NOMO-1 treated with dmso at 0.1 percent for 144 hours (cell line): Measurements from ENCODE around the gene GMFB.

ENCODE experiments used
- DNase-seq: peaks from one replicate; lab custom pipeline; 2025; ENCODE audit not compliant: unreplicated experiment; lab: John Stamatoyannopoulos, UW

Gene GMFB

DNA sequence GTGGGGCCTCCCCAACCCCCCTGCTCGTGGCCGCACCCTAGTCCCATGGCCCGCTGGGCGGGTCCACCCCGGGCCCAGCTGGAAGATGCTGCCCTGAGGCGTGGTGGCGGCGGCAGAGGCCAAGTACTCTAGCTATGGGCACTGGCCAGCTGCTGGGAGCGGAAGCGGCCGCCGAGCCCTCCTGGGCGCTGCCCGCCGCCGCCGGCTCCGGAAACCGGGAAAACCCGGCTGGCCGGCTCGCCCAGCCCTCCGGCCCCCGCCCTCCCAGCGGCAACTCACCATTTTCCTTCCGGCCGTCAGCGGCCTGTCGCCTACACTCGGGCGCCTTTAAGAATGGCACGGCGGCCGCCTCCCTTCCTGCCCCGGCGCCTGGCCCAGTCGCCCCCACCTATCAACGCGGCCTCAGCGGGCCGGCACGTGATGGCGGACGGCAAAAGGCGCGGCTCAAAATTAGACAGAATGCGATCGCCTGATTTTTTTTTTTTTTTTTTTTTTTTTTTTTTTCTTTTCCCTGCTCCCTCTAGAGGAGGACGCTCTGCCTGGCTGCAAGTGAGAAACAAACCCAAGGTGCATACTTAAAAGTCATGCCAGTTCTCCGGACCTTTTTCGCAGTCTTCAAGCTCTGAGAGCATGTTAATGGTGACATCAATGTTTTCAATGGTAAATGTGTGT, at the start of gene GMFB:
Gene GMFB, minus strand, starts transcription at position 335 of the 672 bp plus-strand sequence. Its CDS starts 53 bp downstream, at position 282.
- peak; percentile 85 for DNase-seq

GRCh38 chr14:54538055-54538454, 49.3 kb upstream of the GMFB start:
- DNase-seq = no peak

GRCh38 chr14:54537651-54538050, 48.9 kb upstream of the GMFB start:
- no peak for DNase-seq

DNA sequence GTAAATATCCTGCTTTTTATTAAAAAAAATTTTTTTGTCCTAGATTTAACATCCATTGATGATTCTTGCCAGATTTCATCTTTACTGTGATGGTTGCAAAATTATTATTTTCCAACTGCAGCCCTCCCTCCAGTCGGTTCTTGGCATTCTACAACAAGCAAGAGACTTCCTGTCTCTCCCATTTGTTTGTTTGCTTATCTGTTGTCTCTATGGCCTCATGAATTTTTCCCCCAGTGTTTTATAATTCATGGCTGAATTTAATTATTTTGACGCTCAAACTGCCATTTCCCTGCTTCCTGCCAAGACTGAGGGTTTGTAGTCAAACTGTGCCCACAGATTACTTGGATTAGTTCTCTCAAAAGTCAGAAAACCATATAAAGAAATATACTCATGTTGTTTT, 46.9 kb upstream of the GMFB start:
- no peak for DNase-seq

DNA sequence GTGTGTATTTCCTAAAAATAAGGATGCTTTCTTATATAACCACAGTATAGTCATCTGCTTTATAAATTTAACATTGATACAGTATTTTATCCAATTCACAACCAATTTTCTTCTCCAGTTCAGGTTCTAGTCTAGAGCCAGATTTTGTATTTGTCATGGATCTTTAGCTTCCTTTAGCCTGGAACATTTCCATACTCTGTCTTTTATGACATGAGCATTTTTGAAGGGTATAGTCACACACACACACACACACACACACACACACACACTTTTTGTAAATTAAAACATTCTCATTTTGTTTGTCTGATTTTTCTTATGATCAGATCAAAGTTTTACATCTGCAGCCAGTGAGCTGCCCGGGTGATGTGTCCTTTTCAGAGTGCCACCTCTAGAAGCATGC, 46.3 kb upstream of the GMFB start:
- DNase-seq = no peak

- DNase-seq = no peak
Measured at GRCh38 chr14:54533100-54533499, 44.3 kb upstream of the GMFB start.

- DNase-seq = no peak
Measured at GRCh38 chr14:54532111-54533012, 43.6 kb upstream of the GMFB start.

- DNase-seq = no peak
Measured at GRCh38 chr14:54529811-54530210, 41.0 kb upstream of the GMFB start.

- DNase-seq = no peak
Measured at GRCh38 chr14:54528973-54529372, 40.2 kb upstream of the GMFB start.

DNA sequence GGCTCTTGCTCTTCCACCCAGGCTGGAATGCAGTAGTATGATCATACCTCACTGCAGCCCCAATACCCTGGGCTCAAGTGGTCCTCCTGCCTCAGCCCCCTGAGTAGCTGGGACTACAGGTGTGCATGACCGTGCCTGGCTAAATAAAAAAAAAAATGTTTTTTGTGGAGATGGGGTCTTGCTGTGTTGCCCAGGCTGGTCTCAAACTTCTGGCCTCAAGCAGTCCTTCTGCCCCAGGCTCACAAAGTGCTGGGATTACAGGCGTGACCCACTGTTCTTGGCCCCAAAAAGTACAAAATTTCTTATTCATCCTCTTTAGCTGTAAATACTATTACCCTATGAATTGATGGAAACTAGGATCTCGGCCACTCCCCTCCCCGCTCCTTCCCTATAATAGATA, 35.6 kb upstream of the GMFB start:
- no peak for DNase-seq

GRCh38 chr14:54516709-54517108, 27.9 kb upstream of the GMFB start:
- DNase-seq = no peak

DNA sequence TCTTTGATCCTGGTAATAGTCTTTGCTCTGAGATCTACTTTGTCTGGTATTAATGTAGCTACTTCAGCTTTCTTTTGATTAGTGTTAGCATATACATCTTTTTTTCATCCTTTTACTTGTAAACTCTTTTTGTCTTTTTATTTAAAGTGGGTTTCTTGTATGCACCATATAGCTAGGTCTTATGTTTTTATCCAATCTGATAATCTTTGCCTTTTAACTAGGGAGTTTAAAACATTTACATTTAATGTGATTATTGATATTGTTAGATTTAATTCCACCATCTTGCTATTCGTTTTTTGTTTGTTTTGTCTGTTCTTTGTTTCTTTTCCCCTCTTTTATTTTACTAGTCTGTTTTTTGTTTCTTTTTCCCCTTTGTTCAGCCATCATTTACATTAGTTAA, 26.9 kb upstream of the GMFB start:
- no peak for DNase-seq

DNA sequence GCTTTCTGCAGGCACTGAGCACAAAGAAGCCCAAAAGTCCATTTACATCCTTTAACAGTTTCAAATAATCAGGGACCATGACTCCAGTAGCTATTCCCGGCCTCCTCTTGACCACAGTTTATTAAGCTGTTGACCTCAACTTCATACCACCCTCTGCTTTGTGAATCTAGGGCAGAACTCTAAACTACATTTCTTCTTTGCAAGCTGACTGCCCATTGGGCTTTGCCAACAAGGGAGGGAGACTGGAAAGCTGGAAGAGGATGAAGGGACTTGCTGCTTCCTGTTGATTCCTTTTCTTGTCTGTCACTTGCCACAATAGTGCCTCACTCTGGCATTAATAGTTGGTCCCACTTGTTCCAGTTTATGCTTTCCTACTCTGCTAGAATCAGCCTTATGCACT, 23.6 kb upstream of the GMFB start:
- no peak for DNase-seq

- peak; percentile 97 for DNase-seq
Measured at GRCh38 chr14:54509546-54510501, 21.0 kb upstream of the GMFB start, which contains the start of gene CGRRF1. TSS of gene CGRRF1 (plus strand) at chr14:54509906. CDS start at chr14:54509960, 54 bp downstream.

GRCh38 chr14:54503486-54503885, 14.7 kb upstream of the GMFB start:
- DNase-seq = no peak

DNA sequence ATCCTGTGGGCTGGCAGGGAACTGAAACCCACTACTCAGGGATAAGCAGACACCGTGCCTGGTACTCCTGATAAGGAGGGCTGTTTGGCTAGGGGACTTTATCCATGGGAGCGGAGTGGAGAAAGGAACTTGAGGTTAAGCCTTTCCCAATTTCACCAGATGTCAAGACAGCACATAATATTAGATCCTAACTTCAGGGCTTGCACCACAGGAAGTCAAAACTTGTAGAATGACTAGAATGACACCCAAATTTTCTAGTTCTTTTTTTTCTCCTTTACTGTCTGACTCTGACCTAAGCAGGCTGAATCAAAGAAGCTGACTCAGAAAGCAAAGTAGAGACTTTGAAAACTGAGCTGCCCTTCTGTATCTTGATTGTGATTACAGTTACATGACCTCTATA, 13.8 kb upstream of the GMFB start:
- peak; percentile 48 for DNase-seq

DNA sequence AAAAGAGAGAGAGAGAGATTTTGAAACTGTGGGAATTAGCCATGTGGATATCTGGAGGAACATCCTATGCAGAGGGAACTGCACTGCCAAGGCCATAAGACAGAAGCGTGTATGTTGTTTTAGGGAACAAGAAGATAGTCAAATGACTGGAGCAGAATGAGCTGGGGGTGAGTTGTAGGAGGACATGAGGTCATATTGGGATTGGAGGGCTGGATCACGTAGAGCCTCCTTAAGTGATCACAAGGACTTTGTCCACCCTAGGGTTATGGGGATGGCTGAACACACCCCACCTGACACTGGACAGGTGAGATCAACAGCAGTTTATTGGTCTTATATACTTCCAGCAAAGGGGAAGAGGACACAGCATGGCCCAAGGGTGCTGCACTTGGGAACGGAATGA, 12.7 kb upstream of the GMFB start:
- DNase-seq = no peak

GRCh38 chr14:54500744-54501143, 12.0 kb upstream of the GMFB start:
- no peak for DNase-seq

DNA sequence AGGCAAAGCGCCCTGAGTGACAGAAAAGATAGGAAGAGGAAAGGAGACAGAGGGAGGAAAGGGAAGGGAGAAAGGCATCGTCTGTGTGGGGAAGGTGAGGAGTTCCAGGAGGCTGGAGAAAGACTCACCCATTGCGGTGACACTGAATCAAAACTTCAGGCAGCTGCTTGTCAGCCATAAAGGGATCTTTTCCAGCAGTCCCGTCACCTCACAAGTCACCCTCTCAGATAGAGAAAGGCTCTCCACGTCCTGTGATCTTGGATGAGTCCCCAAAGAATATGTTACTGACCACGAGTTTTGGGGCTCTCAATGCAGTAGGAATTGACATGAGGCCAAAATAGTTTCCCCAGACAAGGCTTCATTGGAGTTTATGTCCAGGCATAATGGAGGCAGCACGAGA, 9.8 kb upstream of the GMFB start:
- DNase-seq = no peak

DNA sequence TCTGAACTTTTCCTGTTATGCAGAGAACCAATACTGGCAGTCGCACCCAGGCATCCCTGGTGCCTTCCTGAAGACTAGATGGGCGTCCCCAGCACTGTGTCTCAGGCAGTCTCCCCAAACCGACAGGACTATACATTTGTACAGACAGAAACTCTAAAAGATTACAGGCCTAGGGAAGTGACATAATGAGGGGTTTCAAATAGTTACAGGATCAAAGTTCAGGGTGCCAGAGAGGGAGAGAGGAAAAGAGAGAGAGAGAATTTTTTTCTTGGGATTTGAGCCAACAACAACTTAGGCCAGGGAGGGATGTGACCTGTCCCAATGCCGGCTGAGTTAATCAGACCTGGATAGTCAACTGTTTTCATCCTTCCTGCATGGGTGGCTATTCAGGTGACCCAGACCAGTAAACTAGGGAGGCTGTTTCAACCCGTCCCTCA, 9.3 kb upstream of the GMFB start:
- no peak for DNase-seq

DNA sequence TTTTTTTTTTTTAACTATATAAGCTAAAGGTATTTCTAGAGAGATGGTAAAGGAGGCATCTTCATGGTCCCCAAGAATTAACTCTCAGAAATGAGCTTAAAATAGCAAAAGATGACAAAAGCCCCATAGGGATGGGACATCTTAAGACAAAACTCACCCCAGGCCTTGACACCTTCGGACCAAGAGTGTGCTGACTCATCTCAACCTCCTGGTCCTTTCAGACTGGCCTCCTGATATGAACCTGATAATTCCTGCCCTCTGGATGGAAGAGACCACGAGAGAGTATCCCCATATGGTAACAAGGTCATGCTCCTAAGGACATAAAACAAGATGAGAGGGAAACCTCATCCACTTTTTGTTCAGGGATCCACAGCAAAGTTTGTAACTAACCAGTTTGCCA, 8.4 kb upstream of the GMFB start:
- no peak for DNase-seq
